ENCODE data around the gene NBEAL2.

GRCh38 chr3:46942076-46942475 is 37.4 kb upstream of the NBEAL2 start:
- no peak for TF ChIP-seq POLR2AphosphoS5 (IDR thresholded peaks at IDR 0.05; ENCODE audit: insufficient read depth in 1 of 2, low read depth in 1 of 2)
- TF ChIP-seq CTCF (IDR thresholded peaks at IDR 0.05), result no peak
- no peak for TF ChIP-seq POLR2A (IDR thresholded peaks at IDR 0.05)
